GM19455 (cell line): ENCODE measurements around the gene VRK3.
"Not testable (repeated sequence)": the region's sequence is repeated elsewhere in the genome, so short reads cannot be mapped to it uniquely, and the experiment has no call there.

Experiments used
- ATAC-seq: cut with Tn5 transposase; IDR thresholded peaks from one replicate; pipeline ENCODE4 v1.9.1; 2021; ENCODE audit not compliant: unreplicated experiment

Gene VRK3

DNA sequence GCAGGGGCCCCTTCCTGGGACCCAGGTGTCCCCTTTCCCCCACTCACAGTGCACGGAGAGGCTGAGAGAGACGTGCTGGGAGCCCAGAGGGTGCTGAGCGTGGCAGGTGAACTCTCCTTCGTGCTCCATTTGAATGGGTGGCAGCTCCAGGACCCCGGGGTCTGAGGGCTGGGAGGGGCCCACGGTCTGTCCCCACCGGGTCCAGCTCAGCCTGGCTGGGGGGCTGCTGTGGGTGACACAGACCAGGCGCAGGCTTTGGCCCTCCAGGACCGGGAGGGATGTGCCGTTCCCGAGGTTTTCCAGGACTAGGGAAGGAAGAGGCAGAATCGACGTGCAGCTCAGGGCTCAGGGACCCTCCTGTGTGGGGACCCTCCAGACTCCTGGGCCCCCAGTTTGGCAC lies 66.6 kb downstream of the VRK3 start:
- not testable (repeated sequence) for ATAC-seq

DNA sequence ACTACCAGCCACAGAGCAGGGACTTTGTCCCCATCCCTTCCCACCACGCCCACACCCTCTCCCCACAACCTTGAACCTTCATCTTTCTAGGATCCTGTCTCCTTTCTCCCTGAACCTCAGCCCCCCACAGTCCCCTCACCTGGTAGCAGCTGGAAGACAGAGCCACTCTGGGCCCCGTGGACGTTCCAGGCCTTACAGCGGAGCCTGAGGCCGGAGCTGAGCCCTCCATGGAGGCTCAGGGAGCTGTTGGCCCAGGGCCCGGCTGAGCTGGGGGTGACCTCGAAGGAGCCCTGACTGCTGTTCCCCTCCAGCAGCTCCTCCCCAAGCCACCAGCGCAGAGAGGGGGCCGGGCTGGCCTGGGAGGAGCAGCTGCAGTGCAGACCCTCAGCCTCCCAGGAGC lies 67.0 kb downstream of the VRK3 start:
- ATAC-seq, result not testable (repeated sequence)

DNA sequence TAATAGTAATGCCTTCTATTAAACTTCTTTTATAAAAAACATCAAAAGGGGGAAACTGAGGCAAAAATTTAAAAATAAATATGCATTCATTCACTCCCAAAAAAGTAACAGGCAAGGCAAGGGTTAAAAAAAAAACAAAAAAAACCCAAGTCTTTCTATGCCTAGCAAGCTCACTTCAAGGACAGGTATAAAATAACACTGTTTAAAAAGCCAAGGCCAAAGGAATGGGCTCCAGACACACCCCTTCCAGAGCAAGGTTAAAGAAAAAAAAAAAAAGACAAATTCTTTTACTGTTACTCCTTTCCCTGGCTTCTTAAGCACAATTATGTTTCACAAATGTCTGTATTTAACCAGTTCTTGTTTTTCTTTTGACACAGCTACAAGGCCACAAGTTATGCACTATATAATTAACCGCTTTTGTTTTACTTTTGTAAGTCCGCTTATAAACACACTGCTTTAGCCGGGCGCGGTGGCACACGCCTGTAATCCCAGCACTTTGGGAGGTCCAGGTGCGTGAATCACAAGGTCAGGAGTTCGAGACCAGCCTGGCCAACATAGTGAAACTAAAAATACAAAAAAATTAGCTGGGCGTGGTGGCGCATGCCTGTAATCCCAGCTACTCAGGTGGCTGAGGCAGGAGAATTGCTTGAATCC lies 67.8 kb downstream of the VRK3 start:
- no peak for ATAC-seq

DNA sequence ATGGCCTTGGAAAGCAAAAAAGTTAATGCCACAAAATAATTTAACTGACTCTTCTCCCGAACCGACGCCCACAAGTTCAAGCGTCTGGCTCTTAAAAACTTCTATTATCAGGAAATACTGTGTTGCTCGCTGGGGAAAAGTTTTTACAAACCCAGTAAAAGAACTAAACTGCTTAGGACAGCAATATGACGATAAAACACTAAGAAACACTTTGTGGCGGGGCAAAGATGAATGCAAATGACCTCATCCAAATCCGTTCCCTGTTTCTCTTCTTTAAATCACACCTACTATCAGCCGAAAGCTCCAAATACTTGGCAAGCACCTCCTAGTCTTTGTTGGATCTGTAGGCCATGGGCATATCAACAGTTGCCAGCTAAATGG lies 69.1 kb downstream of the VRK3 start:
- no peak for ATAC-seq

DNA sequence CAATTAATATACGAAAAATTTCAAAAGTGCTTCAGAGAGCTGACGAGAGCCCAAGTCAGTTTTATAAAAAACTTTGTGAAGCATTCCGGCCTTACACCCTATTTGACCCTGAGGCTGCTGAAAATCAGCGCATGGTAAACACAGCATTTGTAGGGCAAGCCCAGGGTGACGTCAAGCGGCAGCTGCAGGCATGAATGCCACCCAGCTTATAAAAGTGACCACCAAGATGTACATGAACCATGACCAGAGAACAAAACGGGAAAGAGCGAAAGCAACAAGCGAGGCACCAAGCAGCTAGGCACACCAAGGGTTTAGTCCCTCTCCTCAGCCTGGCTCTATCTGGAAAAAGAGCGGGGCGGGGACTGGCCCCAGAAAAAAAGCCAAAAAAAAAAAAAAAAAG lies 70.2 kb downstream of the VRK3 start:
- ATAC-seq, result no peak

DNA sequence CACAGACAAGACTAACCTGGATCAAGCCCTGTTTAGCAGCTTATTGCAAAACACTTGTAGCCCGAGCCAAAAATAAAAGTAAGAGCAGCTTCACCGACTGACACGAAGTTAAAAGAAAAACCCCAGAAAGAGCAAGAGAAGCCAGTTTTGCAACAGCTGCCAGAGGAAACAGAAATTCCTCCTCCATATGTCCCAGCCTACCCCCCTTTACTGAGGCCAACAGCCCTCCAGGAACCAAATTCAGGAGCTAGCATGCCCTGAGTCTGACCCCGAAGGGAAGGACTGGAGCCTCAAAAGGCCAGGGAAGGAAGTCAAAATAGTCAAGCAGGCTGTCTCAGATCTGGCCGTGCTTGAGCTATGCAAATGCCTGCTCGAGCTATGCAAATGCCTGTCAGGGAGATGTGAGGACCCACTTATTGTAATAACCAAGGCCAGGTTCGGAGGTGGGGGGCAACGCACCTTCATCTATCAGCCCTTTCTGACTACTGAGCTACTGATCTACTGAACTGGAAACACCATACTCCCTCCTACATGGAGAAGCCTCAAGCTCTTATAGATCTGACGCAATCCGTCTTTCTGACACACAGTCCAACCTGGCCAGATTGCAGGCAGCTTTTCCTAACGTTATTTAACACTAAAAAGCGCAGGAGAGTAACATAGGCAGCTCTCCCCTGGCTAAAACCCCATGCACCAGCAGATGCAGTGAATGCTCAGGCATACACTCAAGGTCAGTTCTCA lies 70.9 kb downstream of the VRK3 start:
- no peak for ATAC-seq

DNA sequence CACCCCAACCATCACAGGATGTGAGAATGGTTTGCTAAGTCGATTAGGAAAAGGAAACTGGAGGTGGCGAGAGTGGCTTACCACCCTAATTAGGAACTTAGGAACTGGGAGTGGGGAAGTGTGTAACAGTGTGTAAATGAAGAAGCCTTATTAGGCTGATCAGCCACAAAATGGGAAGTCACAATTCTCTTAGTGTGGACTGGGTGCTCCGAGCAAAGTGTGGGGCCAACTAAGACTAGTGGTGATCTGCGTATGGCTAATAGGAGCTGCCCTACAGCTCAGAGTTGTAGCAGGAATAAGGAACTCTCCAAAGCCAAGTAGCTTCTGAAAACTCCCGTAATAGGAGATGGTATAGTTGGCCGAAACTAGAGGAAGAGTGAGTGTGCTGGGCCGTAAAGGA lies 71.8 kb downstream of the VRK3 start:
- no peak for ATAC-seq

DNA sequence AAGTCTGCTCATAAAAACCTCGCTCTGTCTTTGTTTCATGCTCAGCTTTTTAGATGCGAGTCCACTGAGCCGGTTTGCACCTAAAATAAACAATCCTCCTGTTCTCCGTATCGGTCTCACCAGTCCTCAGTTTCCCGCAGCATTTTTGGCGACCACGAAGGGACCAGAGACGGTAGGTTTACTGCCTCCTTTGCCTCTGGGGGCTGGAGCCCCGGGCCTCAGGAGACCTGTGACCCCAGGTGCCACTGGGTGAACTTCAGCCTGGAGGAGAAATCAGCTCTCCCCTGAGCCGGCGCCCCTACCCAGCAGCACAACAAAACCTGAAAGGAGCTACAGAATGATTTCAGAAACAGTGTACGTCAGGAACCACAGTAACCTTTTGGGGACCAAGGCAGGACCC lies 72.3 kb downstream of the VRK3 start:
- no peak for ATAC-seq

DNA sequence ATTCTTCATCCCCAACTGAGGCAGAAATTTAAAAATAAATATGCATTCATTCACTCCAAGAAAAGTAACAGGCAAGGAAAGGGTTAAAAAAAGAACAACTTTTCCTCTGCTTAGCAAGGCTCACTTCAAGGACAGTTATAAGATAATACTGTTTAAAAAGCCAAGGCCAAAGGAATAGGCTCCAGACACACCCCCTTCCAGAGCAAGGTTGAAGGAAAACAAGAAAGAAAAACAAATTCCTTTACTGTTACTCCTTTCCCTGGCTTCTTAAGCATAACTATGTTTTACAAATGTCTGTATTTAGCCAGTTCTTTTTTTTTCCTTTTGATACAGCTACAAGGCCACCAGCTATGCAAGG lies 72.7 kb downstream of the VRK3 start:
- no peak for ATAC-seq

DNA sequence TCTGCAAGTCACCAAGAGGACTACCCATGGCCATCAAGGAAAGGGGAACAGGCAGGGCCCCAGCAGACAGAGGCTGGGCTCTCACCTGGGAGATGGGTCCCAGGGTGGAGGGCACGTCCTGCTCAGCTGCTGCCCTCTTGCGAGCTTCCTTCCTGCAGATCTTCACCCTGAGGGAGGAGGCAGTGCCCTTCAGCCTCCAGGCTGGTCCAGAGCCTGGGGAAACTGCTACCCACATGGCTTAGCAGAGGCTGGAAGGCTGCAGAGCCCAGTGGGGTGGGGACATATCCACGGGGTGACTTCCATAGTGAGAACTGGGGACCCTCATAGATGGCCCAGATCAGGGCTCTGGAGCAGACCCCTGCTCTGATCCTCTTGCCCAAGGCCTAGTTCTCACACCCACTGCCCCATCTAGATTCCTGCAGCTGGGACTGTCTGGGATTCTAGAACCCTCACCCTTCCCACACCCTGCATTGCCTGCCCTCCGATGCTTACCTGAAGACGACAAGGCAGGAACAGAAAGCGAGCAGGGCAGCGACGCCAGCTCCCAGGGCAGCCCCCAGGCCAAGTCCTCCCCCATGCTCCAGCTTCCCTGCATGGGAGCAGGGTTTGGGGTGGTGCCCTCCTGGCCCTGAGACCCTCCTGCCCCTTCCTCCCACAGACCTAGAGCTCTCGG lies 73.2 kb downstream of the VRK3 start:
- ATAC-seq, result no peak

DNA sequence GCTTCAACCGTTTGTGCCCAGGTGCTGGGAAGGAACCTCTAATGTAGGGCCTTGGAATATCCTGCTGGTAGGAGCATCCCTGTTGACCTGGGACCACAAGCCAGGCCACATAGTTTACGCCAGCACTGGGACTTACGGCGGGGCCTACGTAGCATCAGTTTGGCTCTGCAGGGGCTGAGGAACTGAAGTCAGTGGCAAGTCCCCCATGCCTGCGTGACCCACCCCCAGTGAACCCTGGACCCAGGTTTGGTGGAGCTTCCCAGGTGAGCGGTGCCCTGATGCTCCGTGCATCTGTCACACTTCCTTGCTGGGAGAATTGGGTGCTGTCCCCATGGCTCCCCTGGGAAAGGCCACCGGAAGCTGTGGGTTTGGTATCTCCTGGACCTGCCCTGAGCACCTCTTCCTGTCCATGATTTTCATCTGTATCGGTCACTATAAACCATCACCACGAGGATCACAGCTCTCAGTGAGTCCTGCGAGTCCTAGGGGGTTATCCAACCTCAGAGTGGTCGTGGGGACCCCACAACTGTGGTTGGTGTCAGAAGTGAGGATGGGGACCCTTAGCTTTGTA lies 74.1 kb downstream of the VRK3 start:
- no peak for ATAC-seq

DNA sequence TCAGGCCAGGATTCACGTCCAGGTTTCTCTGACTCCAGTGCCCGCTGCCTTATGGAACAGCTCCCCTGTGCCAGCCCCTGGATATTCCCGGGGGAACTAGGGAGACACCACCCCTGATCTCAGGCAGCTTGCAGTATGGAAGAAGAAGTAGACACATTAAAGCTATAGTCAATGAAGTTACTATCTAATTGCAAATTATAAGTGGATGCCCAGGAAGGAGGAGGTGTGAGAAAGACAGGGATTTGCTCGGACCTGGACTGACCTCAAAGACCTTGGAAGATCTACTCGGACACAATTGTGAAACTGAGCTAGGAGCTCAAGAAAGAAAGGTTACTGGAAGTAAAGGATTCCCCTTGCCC lies 74.6 kb downstream of the VRK3 start:
- ATAC-seq, result no peak

DNA sequence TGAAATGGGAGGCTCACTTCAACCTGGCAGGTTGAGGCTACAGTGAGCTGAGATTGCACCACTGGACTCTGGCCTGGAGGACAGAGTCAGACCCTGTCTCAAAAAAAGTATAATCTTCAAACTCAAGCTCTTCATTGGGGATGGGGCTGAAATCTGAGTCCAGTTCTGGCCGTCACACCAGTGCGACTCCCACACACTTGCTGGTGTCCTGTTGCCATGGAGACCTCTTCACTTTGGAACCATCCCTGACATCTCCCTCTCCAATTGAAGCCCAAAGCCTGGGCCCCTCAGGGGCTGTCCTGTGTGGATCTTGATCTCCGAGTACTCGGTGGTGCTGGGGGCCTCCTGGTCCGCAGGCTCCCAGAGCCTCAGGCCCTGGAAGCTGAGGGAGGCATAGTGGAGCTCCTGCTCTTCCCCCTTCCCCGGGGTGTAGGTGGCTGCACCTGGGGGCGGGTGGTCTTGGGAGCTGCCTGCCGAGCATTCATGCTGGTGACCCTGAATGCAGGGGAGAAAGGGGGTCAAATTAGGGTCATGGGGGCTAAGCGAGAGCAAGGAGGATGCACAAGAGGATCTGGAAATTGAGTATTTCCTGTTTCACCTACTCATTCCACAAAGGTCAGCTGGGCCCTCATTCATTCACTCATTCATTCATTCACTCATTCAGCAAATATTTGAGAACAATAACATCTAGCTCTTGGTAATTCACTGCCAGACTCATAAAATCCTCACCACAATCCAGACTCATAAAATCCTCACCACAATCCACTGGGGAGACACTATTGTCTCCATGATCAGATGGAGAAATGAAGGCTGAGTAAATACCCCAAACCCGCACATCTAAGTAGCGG lies 75.2 kb downstream of the VRK3 start:
- no peak for ATAC-seq

DNA sequence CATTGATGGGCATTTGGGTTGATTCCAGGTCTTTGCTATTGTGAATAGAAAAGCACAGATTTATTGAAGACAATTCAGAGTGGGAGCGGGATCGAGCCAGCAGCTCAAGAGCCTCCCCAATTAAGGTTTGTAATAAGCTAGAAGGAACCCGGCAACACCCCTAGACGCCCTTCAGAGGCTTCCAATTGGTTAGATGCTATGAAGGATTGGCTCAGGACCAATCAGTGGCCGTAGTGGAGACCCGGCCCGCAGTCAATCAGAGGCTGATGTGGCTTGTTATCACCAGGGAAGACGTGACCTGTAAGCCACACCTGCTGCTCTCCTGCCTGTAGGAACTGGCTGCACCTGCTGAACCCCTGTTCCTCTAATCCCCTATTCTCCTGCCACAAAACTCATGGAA lies 78.8 kb downstream of the VRK3 start:
- ATAC-seq, result no peak

DNA sequence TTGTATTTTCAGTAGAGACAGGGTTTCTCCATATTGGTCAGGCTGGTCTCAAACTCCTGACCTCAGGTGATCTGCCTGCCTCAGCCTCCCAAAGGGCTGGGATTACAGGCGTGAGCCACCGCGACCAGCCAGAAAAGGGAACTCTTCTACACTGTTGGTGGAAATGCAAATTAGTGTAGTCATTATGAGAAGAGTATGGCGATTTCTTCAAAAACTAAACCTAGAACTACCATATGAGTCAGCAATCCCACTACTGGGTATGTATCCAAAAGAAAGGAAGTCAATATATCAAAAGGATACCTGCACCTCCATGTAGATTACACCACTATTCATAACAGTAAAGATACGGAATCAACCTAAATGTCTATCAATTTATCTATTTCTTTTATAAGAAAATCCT lies 80.6 kb downstream of the VRK3 start:
- not testable (repeated sequence) for ATAC-seq

DNA sequence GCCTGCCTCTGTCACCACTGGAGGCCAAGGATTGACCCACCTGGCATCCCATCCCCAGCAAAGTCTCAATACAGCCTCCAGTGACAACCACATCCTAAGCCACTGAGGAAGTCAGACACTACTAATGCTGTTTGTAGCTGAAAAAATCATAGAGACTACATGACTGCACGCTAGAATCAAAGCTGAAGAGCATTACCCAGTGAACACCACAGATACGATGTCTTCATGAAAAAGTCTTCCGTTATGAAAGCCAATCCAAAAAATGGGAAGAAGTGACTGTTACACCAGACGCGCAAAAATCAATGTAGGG lies 84.7 kb downstream of the VRK3 start:
- no peak for ATAC-seq

DNA sequence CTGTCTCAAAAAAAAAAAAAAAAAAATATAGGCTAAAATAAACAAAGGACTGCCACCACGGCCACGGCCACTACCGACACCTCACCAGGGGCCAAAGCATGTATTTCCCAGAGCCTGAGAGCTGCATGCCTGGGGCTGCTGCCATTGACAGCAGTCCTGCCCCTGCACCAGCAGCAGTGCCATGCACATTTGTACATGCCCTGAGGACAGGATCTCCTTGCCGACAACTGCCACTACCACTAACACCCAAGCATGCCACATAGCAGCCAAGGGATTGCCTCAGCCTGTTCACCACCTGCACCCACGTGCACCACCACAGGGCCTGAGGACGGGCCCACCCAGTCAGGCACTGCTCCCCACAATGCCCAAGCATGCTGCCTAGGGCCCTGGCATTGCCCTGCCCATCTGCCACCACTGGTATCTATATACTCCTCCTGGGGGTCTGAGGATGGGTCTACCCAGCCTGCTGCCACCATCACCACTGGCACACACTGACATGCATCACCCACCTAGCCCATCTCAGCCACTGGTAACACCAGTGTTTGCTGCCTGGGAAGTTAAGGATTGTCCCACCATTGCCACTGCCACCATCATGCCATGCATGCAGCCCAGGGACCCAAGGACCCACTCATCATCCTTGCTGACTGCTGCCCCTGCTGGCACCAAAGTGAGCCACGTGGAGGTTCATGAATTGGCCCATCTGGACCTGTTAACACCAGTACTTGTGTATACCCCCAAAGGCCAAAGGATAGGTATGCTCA lies 85.3 kb downstream of the VRK3 start:
- ATAC-seq, result no peak

DNA sequence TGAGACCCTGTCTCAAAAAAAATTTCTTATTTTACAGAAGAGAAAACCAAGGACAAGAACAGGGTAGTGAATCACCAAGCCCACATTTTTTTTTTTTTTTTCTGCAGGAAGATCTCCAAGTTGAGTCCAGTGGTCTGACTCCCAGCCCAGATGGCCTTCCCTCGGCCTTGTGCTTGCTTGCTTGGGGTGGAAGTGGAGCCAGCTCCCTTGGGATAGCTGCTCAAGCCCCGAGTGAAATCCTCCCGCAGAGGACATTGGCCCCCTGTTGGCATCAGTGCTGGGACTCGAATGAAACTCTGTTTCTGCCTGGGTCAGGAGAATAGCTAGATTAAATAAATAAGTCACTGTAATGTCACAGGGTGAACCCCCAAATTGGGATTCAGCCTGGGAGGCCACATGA lies 86.5 kb downstream of the VRK3 start:
- no peak for ATAC-seq

DNA sequence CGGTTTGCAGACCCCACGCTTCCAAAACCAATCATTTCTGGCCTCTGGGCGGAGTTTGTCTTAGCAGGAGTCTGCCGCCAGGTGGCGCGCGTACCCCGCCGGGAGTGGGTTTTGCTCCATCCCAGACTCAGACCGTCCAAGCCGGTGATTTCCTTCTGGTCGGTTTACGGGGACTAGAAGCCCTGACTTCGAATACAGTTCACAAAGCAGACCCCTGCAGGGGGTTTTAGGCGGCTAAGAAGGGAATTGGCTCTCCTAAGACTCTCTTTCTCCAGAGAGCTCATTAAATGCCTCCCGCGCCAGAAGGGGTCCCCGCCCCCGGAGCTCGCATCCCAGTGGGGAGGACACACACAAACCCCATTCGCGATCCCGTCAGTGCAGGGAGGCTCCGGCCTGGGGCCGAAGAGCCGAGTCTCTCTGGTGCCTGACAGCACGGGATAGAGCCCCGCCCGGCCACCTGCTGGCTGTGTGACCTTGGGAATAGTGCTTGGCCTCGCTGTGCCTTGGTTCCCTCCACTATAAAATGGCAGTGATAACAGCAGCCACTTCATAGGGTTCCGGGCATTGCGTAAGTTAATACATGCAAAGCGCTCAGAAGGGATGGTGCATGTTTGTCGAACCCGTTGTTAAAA lies 87.3 kb downstream of the VRK3 start:
- no peak for ATAC-seq

DNA sequence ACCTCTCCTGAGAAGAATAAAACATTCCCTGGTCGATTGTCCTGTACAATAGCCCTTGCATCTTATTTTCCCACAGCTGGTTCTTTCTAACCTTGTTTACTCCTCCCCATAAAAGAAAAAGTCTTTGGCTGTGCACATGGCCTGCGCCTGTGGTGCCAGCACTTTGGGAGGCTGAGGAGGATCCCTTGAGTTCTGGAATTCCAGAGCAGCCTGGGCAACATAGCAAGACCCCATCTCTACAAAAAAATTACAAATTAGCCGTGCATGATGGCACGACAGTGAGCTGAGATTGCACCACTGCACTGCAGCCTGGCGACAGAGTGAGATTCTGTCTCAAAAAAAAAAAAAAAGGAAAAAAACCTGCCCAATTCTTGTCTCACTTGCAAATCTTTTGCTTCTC lies 88.6 kb downstream of the VRK3 start:
- ATAC-seq, result no peak
